Measurements from ENCODE around the gene SMCR8.
"Not testable (repeated sequence)": the region's sequence is repeated elsewhere in the genome, so short reads cannot be mapped to it uniquely, and the experiment has no call there.

Gene SMCR8

GRCh38 chr17:18318771-18319450 lies 3.8 kb downstream of the SMCR8 start:
- DNase-seq (ENCODE audit: low read depth) = no peak

DNA sequence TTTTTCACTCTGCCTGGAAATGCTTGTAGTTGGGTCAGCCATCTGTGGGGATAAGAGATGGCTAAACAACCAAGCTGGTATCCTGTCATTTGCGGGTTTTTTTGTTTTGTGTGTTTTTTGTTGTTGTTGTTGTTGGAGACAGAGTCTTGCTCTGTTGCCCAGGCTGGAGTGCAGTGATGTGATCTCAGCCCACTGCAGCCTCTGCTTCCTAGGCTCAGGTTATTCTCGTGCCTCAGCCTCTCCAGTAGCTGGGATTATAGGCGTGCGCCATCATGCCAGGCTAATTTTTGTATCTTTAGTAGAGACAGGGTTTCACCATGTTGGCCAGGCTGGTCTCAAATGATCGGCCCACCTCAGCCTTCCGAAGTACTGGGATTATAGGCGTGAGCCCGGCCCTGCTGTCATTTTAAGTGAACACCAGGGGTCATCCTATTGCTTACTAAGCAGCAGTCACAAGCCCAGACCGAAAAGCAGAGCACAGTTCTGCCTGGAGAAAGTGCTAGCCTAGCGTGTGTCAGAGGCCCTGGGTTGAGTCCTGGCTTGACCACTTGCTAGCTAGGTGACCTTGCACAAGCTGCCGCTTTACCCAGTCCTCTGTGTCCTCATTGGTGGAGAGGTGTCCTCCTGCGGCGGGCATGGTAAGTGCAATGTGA lies 4.6 kb downstream of the SMCR8 start:
- no peak for DNase-seq (ENCODE audit: low read depth)

GRCh38 chr17:18320301-18320700 lies 5.2 kb downstream of the SMCR8 start:
- no peak for DNase-seq (ENCODE audit: low read depth)

GRCh38 chr17:18321309-18321708 lies 6.2 kb downstream of the SMCR8 start:
- DNase-seq (ENCODE audit: low read depth) = no peak

DNA sequence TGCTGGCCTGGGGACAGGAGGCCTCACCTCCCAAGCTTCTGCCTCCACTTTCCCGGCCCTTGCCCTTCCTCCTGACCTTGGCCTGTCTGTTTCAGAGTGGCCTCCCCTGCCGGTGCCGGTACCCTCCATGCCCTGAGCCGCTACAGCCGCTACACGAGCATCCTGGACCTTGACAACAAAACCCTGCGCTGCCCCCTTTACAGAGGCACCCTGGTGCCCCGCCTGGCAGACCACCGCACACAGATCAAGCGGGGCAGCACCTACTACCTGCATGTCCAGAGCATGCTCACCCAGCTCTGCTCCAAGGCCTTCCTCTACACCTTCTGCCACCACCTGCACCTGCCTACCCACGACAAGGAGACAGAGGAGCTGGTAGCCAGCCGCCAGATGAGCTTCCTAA lies 7.4 kb downstream of the SMCR8 start:
- DNase-seq (ENCODE audit: low read depth) = no peak

- no peak for DNase-seq (ENCODE audit: low read depth)
Observed at GRCh38 chr17:18323007-18323406, 7.9 kb downstream of the SMCR8 start.

- DNase-seq (ENCODE audit: low read depth) = no peak
Observed at GRCh38 chr17:18323507-18324139, 8.5 kb downstream of the SMCR8 start.

GRCh38 chr17:18324140-18325050 lies 9.3 kb downstream of the SMCR8 start:
- no peak for DNase-seq (ENCODE audit: low read depth)

- DNase-seq (ENCODE audit: low read depth) = no peak
Observed at GRCh38 chr17:18326039-18326438, 10.9 kb downstream of the SMCR8 start.

- DNase-seq (ENCODE audit: low read depth) = no peak
Observed at GRCh38 chr17:18326572-18326971, 11.5 kb downstream of the SMCR8 start.

GRCh38 chr17:18327093-18327492 lies 12.0 kb downstream of the SMCR8 start:
- no peak for DNase-seq (ENCODE audit: low read depth)

GRCh38 chr17:18327556-18327955 lies 12.5 kb downstream of the SMCR8 start:
- no peak for DNase-seq (ENCODE audit: low read depth)

- DNase-seq (ENCODE audit: low read depth) = no peak
Observed at GRCh38 chr17:18328643-18329204, 13.6 kb downstream of the SMCR8 start.

- no peak for DNase-seq (ENCODE audit: low read depth)
Observed at GRCh38 chr17:18331879-18332278, 16.8 kb downstream of the SMCR8 start.

- DNase-seq (ENCODE audit: low read depth) = no peak
Observed at GRCh38 chr17:18332909-18333489, 17.9 kb downstream of the SMCR8 start.

GRCh38 chr17:18338158-18338557 lies 23.1 kb downstream of the SMCR8 start:
- not testable (repeated sequence) for DNase-seq (ENCODE audit: low read depth)

DNA sequence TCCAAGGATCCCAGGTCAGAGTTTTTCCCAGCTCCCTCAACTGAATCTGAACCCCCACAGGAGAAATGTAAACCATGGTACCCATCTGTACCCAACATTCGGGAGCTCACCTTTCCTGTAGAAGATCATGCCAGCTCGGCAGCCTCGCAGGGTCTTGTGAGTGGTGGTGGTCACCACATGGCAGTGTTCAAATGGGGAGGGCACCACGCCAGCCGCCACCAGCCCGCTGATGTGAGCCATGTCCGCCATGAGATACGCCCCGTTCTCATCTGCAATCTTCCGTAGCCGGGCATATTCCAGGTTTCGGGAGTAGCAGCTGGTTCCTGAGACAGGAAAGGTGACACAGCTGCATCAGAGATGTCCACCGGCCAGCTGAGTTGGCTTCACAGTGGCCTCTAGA lies 24.8 kb downstream of the SMCR8 start:
- no peak for DNase-seq (ENCODE audit: low read depth)

DNA sequence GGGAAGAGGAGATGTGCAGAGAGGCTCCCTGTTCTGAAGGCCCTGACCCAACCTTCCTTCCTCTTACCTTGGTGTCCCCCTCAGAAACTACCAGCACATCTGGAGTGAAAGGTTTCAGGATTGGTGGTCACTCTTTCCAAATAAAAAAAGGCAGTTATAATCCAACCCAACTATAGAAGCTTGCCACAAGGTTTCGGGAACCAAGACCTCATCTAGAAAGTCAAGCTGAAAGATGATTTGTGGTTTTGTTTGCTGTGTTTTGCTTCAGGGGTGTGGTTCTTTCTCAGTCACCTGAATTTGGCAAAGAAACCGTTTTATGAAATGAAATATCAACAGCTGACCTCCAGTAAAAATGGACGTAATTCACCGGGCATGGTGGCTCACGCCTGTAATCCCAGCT lies 28.9 kb downstream of the SMCR8 start:
- no peak for DNase-seq (ENCODE audit: low read depth)

- DNase-seq (ENCODE audit: low read depth) = no peak
Observed at GRCh38 chr17:18353541-18353940, 38.4 kb downstream of the SMCR8 start.

DNA sequence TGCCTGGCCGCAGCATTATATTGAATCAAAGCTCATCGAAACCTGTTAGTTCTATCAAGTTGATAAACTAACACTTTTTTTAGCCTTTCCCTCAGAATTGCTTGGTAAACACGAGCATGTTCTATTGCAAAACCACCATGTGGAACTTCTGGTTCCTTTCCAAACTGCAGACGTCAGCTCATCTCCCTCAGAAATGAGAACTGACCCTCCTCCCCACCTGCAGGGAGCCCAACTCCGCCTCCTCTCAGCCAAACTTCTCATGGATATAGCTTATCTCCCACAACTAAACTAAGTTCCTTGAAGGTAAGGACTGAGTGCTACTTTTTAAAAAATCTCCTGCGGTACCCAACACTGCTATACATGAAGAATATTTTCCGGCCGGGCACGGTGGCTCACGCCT lies 41.5 kb downstream of the SMCR8 start:
- no peak for DNase-seq (ENCODE audit: low read depth)

DNA sequence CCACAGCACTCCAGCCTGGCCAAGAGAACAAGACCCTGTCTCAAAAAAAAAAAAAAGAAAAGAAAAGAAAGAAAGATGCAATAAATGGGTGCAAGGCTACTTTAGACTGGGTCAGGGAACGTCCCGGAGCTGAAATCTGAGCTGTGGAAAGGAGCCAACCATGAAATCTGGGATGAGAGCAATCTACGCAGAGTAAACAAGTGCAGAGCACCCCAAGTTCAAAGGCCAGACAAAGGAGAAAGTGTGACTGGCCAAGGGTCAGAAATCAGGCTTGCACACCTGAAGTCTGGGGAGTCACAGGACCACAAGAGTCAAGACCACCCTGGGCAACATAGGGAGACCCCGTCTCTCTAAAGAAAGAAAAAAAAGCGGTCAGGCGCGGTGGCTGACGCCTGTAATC lies 45.4 kb downstream of the SMCR8 start:
- no peak for DNase-seq (ENCODE audit: low read depth)
